ENCODE measurements around the gene BDH1. TPM values are rescaled to one million over a fixed set of nuclear protein-coding genes. Genes with fewer than 3 reads are reported as not detected.
A peak's percentile ranks its signal among the peaks of the same experiment; 100 is the strongest.

BDH1 gene
- polyA plus RNA-seq, 1 of the 3 experiments (the other 2 are of a cell fraction) = 19.8 TPM

DNA sequence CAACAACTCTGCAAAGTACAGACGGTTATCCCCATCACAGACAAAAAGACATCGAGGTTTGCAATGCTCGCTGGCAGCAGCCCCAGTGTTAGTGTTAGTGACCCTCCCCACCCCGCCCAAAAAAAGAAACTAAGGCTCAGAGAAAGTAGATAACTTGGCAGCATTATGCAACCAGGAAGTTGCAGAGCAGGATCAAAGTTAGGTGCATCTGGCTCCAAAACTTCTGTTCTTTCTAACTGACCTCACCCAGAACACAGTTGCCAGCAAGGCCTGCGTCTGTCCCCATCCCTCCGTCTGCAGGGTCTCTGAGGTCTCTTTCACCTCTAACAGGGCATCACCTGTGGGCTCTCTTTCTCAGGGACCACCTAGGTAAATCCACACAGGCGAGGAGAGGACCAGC lies 51.5 kb downstream of the BDH1 start:
- TF ChIP-seq TEAD4 (IDR thresholded peaks at IDR 0.05; ENCODE audit: borderline replicate concordance, insufficient read depth) = no peak
- TF ChIP-seq RCOR1 (IDR thresholded peaks at IDR 0.05; ENCODE audit: low read length) = no peak
- TF ChIP-seq EZH2phosphoT487 (IDR thresholded peaks at IDR 0.05; ENCODE audit: borderline replicate concordance, low read depth) = no peak
- Histone ChIP-seq H2AFZ (ENCODE audit: low read depth) (no peak overlapping the region), H3K9me2 (no peaks in the 10 kb centered on the region), H3F3A (replicated peaks; ENCODE audit: insufficient read depth) (no peaks in the 10 kb centered on the region), H3K4me3 (ENCODE audit: low read depth in 2 of 2, low read length in 1 of 2) (no peak overlapping the region), H3K4me2 (no peak overlapping the region), H3K27ac (ENCODE audit: low read depth in 2 of 2, low read length in 1 of 2) (peak overlapping the region in 1 of 2 experiments; percentile 79; a peak in 2 of 4 replicates), H3K27me3 (ENCODE audit: insufficient read depth) (no peaks in the 10 kb centered on the region), H3K36me3 (replicated peaks in 1 of 2; ENCODE audit: control insufficient read depth in 1 of 2, insufficient read depth in 2 of 2, low read length in 1 of 2) (no peaks in the 10 kb centered on the region), H3K79me2 (ENCODE audit: insufficient read depth) (no peaks in the 10 kb centered on the region), H3K9ac (no peak overlapping the region), H4K20me1 (ENCODE audit: insufficient read depth) (no peaks in the 10 kb centered on the region), H3K4me1 (ENCODE audit: control insufficient read depth in 1 of 2, insufficient read depth in 2 of 2, low read depth in 1 of 2, low read length in 1 of 2) (peaks cover 0 to 51% of the 10 kb centered on the region in 2 experiments; a peak in 2 of 4 replicates), H3K9me3 (no peaks in the 10 kb centered on the region)
- CTCF ChIA-PET = interaction anchor here (0.6 to 9.6 kb wide), 6 partner anchors 12 to 534 kb away, joined by 3 to 110 read pairs (median 3); no protein-coding TSS in a partner anchor
- POLR2A ChIA-PET = interaction anchor here (1.2 to 2.5 kb wide), 3 partner anchors 14 to 37 kb away, joined by 3 to 15 read pairs (median 3); no protein-coding TSS in a partner anchor
- WGBS (ENCODE audit: low lambda C conversion rate) = 68% methylated on average over 7 of the region's 7 CpGs
- no peak for DNase-seq

DNA sequence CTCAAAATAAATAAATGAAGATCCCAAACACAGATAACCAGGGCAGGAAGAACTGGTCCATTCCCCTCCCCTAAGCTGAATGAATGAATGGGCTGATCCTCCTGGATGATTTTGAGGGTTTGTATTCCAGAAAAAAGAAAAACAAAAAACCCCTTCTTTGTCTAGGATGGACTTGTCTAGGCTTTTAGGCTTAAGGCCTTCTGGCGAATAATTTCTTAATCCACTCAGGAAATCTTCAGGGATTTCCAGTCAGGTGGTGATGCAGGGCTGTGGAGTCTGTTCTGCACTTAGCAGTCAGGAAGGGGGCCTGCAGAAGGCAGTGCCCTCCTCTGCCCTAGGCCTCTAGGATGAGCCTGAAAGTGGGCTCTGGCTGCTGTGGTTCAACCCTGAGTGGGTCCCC lies 52.1 kb downstream of the BDH1 start:
- H3K4me3 ChIP-seq (ENCODE audit: low read depth in 2 of 2, low read length in 1 of 2) = no peak overlapping the region
- H3F3A ChIP-seq (replicated peaks; ENCODE audit: insufficient read depth) = no peaks in the 10 kb centered on the region
- no peaks in the 10 kb centered on the region for H3K36me3 ChIP-seq (replicated peaks in 1 of 2; ENCODE audit: control insufficient read depth in 1 of 2, insufficient read depth in 2 of 2, low read length in 1 of 2)
- H3K27me3 ChIP-seq (ENCODE audit: insufficient read depth) = no peaks in the 10 kb centered on the region
- CTCF ChIA-PET = interaction anchor here (1.0 to 9.6 kb wide), 4 partner anchors 12 to 322 kb away, joined by 3 to 110 read pairs (median 14); no protein-coding TSS in a partner anchor
- no peaks in the 10 kb centered on the region for H3K9me2 ChIP-seq
- no peaks in the 10 kb centered on the region for H3K9me3 ChIP-seq
- POLR2A ChIA-PET = no interaction called here
- H3K4me1 ChIP-seq (ENCODE audit: control insufficient read depth in 1 of 2, insufficient read depth in 2 of 2, low read depth in 1 of 2, low read length in 1 of 2) = peaks cover 0 to 51% of the 10 kb centered on the region in 2 experiments; a peak in 2 of 4 replicates
- no peak overlapping the region for H3K9ac ChIP-seq
- TF ChIP-seq, protein P1, sequence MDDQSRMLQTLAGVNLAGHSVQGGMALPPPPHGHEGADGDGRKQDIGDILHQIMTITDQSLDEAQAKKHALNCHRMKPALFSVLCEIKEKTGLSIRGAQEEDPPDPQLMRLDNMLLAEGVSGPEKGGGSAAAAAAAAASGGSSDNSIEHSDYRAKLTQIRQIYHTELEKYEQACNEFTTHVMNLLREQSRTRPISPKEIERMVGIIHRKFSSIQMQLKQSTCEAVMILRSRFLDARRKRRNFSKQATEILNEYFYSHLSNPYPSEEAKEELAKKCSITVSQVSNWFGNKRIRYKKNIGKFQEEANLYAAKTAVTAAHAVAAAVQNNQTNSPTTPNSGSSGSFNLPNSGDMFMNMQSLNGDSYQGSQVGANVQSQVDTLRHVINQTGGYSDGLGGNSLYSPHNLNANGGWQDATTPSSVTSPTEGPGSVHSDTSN (IDR thresholded peaks at IDR 0.05) = no peak
- no peak for TF ChIP-seq EP300 (IDR thresholded peaks at IDR 0.05; ENCODE audit: borderline replicate concordance in 1 of 2, low read depth in 1 of 2, low read length in 1 of 2)
- H2AFZ ChIP-seq (ENCODE audit: low read depth) = no peak overlapping the region
- H4K20me1 ChIP-seq (ENCODE audit: insufficient read depth) = no peaks in the 10 kb centered on the region
- no peak overlapping the region for H3K4me2 ChIP-seq
- 100% methylated on average over 1 of the region's 1 CpG for WGBS (ENCODE audit: low lambda C conversion rate)
- no peaks in the 10 kb centered on the region for H3K79me2 ChIP-seq (ENCODE audit: insufficient read depth)
- DNase-seq = no peak
- H3K27ac ChIP-seq (ENCODE audit: low read depth in 2 of 2, low read length in 1 of 2) = peak overlapping the region in 1 of 2 experiments; percentile 79; a peak in 2 of 4 replicates

DNA sequence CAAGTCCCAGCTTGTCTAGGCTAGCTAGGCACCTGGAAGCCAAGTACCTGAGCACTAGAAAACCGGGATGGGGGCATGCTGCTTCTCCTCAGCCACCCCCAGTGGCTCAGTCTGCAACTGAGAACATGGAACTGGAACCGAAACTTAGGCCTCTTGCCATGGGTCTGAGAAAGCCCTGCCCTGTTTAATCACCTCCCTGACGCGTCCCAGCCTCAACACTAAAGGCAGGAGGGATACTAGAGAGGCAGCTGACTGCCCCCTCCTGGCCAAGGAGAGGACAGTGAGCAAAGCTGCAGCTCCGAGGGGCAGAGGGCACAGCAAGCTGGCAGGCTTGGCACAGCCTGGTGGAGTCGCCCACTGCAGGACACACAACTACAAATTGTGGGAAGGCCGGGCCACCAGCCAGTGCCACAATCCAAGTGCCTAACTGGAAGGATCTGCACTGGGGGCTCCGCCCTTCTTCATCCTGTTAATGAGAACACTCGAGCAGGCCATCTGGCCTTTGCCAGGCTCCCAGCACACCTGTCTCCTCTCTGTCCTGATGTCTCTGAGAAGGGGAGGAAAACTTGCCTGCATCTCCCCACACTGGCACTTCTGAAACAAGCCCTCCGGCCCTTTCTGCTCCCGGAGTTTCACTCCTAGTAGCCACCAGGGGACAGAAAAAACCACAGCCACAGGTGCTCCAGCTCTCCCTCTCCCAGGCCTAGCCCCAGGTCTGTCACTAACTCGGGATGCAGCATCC lies 53.7 kb downstream of the BDH1 start:
- 83% methylated on average over 4 of the region's 12 CpGs for WGBS (ENCODE audit: low lambda C conversion rate)
- TF ChIP-seq RAD21 (IDR thresholded peaks at IDR 0.05; ENCODE audit: low read length) = peak; percentile 73
- TF ChIP-seq MEF2A (IDR thresholded peaks at IDR 0.05; ENCODE audit: borderline replicate concordance, low read depth) = no peak
- TF ChIP-seq, protein P2, sequence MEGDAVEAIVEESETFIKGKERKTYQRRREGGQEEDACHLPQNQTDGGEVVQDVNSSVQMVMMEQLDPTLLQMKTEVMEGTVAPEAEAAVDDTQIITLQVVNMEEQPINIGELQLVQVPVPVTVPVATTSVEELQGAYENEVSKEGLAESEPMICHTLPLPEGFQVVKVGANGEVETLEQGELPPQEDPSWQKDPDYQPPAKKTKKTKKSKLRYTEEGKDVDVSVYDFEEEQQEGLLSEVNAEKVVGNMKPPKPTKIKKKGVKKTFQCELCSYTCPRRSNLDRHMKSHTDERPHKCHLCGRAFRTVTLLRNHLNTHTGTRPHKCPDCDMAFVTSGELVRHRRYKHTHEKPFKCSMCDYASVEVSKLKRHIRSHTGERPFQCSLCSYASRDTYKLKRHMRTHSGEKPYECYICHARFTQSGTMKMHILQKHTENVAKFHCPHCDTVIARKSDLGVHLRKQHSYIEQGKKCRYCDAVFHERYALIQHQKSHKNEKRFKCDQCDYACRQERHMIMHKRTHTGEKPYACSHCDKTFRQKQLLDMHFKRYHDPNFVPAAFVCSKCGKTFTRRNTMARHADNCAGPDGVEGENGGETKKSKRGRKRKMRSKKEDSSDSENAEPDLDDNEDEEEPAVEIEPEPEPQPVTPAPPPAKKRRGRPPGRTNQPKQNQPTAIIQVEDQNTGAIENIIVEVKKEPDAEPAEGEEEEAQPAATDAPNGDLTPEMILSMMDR (IDR thresholded peaks at IDR 0.05) = peak; percentile 61
- TF ChIP-seq EP300 (IDR thresholded peaks at IDR 0.05; ENCODE audit: borderline replicate concordance in 1 of 2, low read depth in 1 of 2, low read length in 1 of 2) = no peak
- TF ChIP-seq SMC3 (IDR thresholded peaks at IDR 0.05; ENCODE audit: low read depth, low read length) = peak; percentile 70
- TF ChIP-seq FOXM1 (IDR thresholded peaks at IDR 0.05; ENCODE audit: low read depth) = no peak
- 0 out of 2 replicates have a peak, but pooled peaks have one; percentile 11 for TF ChIP-seq RFX5 (IDR thresholded peaks at IDR 0.05; ENCODE audit: low read length)
- TF ChIP-seq, protein P1 (IDR thresholded peaks at IDR 0.05) = no peak
- TF ChIP-seq, protein P3, sequence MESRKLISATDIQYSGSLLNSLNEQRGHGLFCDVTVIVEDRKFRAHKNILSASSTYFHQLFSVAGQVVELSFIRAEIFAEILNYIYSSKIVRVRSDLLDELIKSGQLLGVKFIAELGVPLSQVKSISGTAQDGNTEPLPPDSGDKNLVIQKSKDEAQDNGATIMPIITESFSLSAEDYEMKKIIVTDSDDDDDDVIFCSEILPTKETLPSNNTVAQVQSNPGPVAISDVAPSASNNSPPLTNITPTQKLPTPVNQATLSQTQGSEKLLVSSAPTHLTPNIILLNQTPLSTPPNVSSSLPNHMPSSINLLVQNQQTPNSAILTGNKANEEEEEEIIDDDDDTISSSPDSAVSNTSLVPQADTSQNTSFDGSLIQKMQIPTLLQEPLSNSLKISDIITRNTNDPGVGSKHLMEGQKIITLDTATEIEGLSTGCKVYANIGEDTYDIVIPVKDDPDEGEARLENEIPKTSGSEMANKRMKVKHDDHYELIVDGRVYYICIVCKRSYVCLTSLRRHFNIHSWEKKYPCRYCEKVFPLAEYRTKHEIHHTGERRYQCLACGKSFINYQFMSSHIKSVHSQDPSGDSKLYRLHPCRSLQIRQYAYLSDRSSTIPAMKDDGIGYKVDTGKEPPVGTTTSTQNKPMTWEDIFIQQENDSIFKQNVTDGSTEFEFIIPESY (IDR thresholded peaks at IDR 0.05; ENCODE audit: borderline replicate concordance, low read depth) = no peak
- Histone ChIP-seq H3K9me2 (no peaks in the 10 kb centered on the region), H3K4me1 (ENCODE audit: control insufficient read depth in 1 of 2, insufficient read depth in 2 of 2, low read depth in 1 of 2, low read length in 1 of 2) (peaks cover 0 to 45% of the 10 kb centered on the region in 2 experiments; a peak in 2 of 4 replicates), H3K4me2 (no peak overlapping the region), H3K9me3 (no peaks in the 10 kb centered on the region), H3K27ac (ENCODE audit: low read depth in 2 of 2, low read length in 1 of 2) (peak overlapping the region in 1 of 2 experiments; percentile 29; a peak in 1 of 4 replicates), H3K4me3 (ENCODE audit: low read depth in 2 of 2, low read length in 1 of 2) (no peak overlapping the region; a peak in 1 of 4 replicates), H3K9ac (no peak overlapping the region), H2AFZ (ENCODE audit: low read depth) (no peak overlapping the region), H3K79me2 (ENCODE audit: insufficient read depth) (no peaks in the 10 kb centered on the region), H4K20me1 (ENCODE audit: insufficient read depth) (no peaks in the 10 kb centered on the region), H3K27me3 (ENCODE audit: insufficient read depth) (no peaks in the 10 kb centered on the region), H3F3A (replicated peaks; ENCODE audit: insufficient read depth) (no peaks in the 10 kb centered on the region), H3K36me3 (replicated peaks in 1 of 2; ENCODE audit: control insufficient read depth in 1 of 2, insufficient read depth in 2 of 2, low read length in 1 of 2) (no peaks in the 10 kb centered on the region)
- CTCF ChIA-PET = interaction anchor here (0.6 to 9.6 kb wide), 36 partner anchors 8 to 1185 kb away, joined by 3 to 110 read pairs (median 3); partner anchors contain the start of gene DLG1
- DNase-seq = peak; percentile 68
- POLR2A ChIA-PET = no interaction called here

Measured in SK-N-SH (cell line).